GM12864 (cell line): Measurements from ENCODE around the gene CPHXL2.

Source experiments
- DNase-seq: peaks from one replicate; pipeline ENCODE4 v3.0.0-alpha.2; 2011; ENCODE audit warnings: low read depth
- H3K4me3 ChIP-seq: 2 replicates; pipeline ENCODE4 v1.5.1; 2011; ENCODE audit warnings: mild to moderate bottlenecking, low read depth, low read length, control low read depth
- TF ChIP-seq, protein P1 (sequence below): IDR thresholded peaks from 2 replicates; pipeline ENCODE4 v1.5.1; 2011; ENCODE audit warnings: low read depth, mild to moderate bottlenecking, moderate library complexity, low read length, control low read depth, inconsistent platforms; ENCODE audit errors: missing control alignments

The CPHXL2 gene

DNA sequence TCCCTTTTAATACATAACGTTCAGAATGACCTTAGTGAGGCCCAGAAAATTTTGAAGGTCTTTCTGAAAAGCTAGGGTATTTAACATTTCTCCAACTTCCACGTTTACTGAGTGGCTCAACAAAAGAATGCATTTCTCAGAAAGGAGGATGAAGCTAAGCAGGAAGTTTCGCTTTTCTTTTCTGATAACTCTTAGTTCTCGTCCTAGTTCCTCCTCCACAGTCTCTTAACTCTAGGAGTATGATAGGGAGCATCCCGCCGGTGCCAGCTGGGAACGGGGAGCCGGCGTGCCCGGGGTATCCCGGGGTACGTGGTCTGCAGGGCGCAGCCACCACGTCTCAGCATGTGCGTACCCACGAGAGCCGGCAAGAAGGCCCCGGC lies 29.7 kb downstream of the CPHXL2 start:
- TF ChIP-seq, protein P1, sequence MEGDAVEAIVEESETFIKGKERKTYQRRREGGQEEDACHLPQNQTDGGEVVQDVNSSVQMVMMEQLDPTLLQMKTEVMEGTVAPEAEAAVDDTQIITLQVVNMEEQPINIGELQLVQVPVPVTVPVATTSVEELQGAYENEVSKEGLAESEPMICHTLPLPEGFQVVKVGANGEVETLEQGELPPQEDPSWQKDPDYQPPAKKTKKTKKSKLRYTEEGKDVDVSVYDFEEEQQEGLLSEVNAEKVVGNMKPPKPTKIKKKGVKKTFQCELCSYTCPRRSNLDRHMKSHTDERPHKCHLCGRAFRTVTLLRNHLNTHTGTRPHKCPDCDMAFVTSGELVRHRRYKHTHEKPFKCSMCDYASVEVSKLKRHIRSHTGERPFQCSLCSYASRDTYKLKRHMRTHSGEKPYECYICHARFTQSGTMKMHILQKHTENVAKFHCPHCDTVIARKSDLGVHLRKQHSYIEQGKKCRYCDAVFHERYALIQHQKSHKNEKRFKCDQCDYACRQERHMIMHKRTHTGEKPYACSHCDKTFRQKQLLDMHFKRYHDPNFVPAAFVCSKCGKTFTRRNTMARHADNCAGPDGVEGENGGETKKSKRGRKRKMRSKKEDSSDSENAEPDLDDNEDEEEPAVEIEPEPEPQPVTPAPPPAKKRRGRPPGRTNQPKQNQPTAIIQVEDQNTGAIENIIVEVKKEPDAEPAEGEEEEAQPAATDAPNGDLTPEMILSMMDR = no peak
- H3K4me3 ChIP-seq = peak overlapping the region; percentile 80
- DNase-seq = no peak

DNA sequence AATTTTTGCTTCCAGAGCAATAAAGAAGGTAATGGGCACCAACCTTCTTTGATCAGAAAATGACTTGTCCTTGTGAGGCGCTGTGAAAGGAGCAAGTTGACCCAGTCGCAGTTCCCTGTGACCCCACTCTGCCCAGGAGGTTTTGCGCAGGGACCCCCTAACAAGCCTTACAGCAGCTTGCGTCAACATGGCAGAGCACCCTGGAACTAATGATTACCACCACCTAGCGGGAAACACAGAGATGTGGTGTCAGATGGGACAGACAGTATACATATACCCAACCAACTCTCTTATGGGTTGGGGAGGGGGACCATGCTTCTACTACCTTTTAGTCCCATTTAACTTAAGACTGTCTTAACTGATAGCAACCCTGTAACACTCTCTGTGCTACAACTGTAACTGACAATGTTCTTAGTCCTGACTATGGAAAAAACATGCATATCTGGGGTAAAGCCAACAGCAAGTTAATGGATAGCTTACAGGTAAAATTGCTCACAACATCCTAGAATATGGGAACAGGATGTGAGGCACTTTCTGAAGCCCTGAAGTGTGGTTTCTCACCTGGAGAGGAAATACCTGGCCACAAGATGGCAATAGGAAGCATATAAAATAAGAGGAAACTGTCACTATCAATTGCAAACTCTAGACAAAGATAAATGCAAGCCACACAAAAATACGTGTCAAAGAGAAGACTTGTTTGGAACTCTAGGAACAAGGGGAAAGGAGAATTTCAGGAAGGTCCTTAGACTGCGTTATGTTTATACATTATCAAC lies 32.4 kb downstream of the CPHXL2 start:
- H3K4me3 ChIP-seq = no peak overlapping the region
- TF ChIP-seq, protein P1 = no peak
- DNase-seq = no peak

DNA sequence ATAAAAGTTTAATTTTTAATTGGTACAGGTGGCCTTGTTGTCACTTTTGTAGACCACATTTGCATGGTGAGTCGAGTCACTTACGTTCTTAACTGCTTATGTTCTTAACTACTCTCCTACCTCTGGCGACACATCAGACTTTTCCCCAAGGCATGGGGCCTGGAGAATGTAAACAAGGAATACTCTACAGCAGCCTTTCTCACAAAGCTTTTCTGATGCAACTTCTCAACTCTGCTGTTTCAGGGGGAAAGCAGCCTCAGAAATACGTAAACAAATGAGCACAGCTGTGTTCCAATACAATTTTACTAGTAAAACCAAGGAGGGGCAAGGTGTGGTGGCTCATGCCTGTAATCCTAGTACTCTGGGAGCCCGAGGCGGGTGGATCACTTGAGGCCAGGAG lies 36.2 kb downstream of the CPHXL2 start:
- H3K4me3 ChIP-seq = no peak overlapping the region
- DNase-seq = no peak
- TF ChIP-seq, protein P1 = no peak

DNA sequence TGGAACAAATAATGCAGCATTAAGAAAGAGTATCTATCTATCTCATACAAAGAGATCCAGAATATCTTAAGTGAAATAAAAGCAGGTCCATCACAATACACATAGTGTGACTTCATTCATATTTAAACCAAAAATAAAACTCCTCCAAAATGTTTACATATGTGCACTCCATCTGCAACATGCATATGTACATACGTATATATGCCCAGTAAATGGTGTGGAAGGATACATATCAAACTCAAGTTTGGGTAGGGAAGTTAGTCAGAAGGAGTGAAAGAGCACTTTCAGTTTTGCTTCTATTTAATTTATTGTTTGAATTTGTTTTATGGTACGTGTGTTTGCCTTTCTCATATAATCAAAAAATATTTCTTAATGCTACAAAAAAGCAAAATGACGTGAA lies 41.8 kb downstream of the CPHXL2 start:
- TF ChIP-seq, protein P1 = no peak
- no peak overlapping the region for H3K4me3 ChIP-seq
- no peak for DNase-seq

DNA sequence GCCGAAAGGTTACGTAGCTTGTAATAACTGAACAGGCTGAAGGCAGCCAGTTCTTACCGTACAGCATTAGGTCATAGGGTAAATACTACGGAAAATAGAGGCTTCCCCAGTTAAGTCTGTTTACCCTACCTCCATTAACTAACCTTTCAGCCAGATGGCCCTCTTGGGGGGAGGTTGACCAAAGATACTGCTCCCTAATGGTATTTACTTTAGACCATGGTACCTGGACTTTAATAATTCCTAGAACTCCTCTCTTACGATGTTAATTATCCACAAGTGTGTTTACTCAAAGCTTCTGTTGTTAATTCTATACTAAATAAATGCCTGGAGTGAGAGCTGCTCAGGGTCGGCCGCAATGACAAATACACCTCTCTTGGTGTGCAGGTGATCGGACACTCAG lies 44.0 kb downstream of the CPHXL2 start:
- TF ChIP-seq, protein P1 = no peak
- no peak for DNase-seq
- H3K4me3 ChIP-seq = no peak overlapping the region

DNA sequence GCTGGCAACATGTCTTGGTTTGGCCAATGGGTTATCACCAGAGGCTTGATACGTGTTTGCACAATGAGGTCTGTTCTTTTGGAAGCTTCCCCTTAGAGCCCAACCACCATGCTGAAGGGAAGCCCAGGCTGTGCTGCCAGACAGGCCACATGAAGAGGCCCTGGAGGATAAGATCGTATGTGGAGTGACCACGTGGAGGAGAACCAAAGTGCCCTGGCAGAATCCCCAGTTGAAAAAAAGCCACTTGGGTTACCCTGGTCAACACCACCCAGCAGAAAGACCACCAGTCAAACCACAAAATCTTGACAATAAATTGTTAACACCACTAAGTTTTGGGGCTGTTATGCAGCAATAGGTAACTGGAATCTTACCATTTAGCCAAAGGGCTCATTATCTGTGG lies 46.8 kb downstream of the CPHXL2 start:
- no peak for DNase-seq
- no peak overlapping the region for H3K4me3 ChIP-seq
- TF ChIP-seq, protein P1 = no peak

DNA sequence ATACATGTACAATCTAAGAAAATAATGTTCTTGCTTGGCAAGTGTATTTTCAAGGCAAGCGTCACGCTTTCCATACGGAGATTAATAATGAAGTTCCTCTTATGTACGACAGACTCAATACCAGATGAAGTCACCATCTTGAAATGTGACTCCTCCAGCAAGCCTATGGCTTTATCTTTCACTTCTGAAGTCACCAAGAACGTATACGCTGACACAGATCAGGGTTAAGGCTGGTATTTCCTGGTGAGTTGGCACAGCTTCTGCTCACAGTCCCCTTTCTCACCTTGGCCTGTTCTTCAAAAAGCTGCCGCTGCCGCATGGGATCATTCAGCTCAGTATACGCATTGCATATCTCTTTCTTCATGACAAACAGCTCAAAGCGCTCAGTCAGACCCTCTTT lies 47.7 kb downstream of the CPHXL2 start:
- DNase-seq = no peak
- TF ChIP-seq, protein P1 = no peak

More for the DNA sequence above, 47.7 kb downstream of the CPHXL2 start:
- no peak overlapping the region for H3K4me3 ChIP-seq
